GM23338 (cell line): ENCODE results near the gene MAST4. TPM values are rescaled to one million over a fixed set of nuclear protein-coding genes. Genes with fewer than 3 reads are reported as not detected.
"Not testable (repeated sequence)": the region's sequence is repeated elsewhere in the genome, so short reads cannot be mapped to it uniquely, and the experiment has no call there.

Experiments
- ATAC-seq: fragments of 200-7000 bp; cut with Tn5 transposase; 3 replicates; pipeline ENCODE4 v1.9.1; 2020
- DNase-seq: peaks from one replicate; pipeline ENCODE4 v3.0.0-alpha.2; 2015; ENCODE audit warnings: low spot score
- H2AFZ ChIP-seq: fragments of 200-600 bp; sonication (generic); 2 replicates; pipeline ENCODE4 v1.8.0; 2016; ENCODE audit warnings: antibody characterized with exemption, mild to moderate bottlenecking, moderate library complexity
- H3F3A ChIP-seq: fragments of 200-600 bp; sonication (generic); replicated peaks from 2 replicates; pipeline ENCODE4 v1.8.0; 2017; ENCODE audit warnings: antibody characterized with exemption, mixed run types, low read depth
- H3K27ac ChIP-seq: fragments of 200-600 bp; sonication (generic); 2 replicates; pipeline ENCODE4 v1.6.1; 2016; ENCODE audit warnings: low read depth
- H3K27me3 ChIP-seq: fragments of 200-600 bp; sonication (generic); 2 replicates; pipeline ENCODE4 v1.8.0; 2016; ENCODE audit warnings: mild to moderate bottlenecking, mixed run types, moderate library complexity; ENCODE audit not compliant: insufficient read depth
- H3K36me3 ChIP-seq: fragments of 200-600 bp; sonication (generic); 2 replicates; pipeline ENCODE4 v1.8.0; 2016; ENCODE audit warnings: mild to moderate bottlenecking; ENCODE audit not compliant: insufficient read depth
- H3K4me1 ChIP-seq: fragments of 200-600 bp; sonication (generic); 2 replicates; pipeline ENCODE4 v1.8.0; 2016; ENCODE audit warnings: mild to moderate bottlenecking, moderate library complexity; ENCODE audit not compliant: insufficient read depth
- H3K4me2 ChIP-seq: fragments of 200-600 bp; sonication (generic); 2 replicates; pipeline ENCODE4 v1.7.1; 2017; ENCODE audit warnings: mixed run types
- H3K4me3 ChIP-seq: fragments of 200-600 bp; sonication (generic); 2 replicates; pipeline ENCODE4 v1.6.1; 2016; ENCODE audit warnings: mixed run types
- H3K79me2 ChIP-seq: fragments of 200-600 bp; sonication (generic); replicated peaks from 2 replicates; pipeline ENCODE4 v1.8.0; 2017; ENCODE audit warnings: mild to moderate bottlenecking; ENCODE audit not compliant: insufficient read depth
- H3K9me2 ChIP-seq: fragments of 200-600 bp; sonication (generic); 2 replicates; pipeline ENCODE4 v1.8.0; 2017; ENCODE audit not compliant: insufficient read depth
- H4K20me1 ChIP-seq: fragments of 200-600 bp; sonication (generic); replicated peaks from 2 replicates; pipeline ENCODE4 v1.8.0; 2017; ENCODE audit warnings: mild to moderate bottlenecking; ENCODE audit not compliant: insufficient read depth
- H3K27ac Mint-ChIP-seq: 2 replicates; pipeline ENCODE4 v1.8.0; 2020; ENCODE audit warnings: inconsistent platforms, mild to moderate bottlenecking, moderate library complexity, mixed read lengths
- H3K27me3 Mint-ChIP-seq: 3 replicates; pipeline ENCODE4 v1.8.0; 2022; ENCODE audit warnings: low read depth, mild to moderate bottlenecking, moderate library complexity, mixed read lengths, inconsistent platforms; ENCODE audit not compliant: insufficient read depth, poor library complexity
- H3K36me3 Mint-ChIP-seq: 3 replicates; pipeline ENCODE4 v1.8.0; 2021; ENCODE audit warnings: low read depth, mild to moderate bottlenecking, inconsistent platforms, moderate library complexity, mixed read lengths
- H3K4me1 Mint-ChIP-seq: 3 replicates; pipeline ENCODE4 v1.8.0; 2020; ENCODE audit warnings: mild to moderate bottlenecking, inconsistent platforms, mixed read lengths
- H3K4me3 Mint-ChIP-seq: 3 replicates; pipeline ENCODE4 v1.8.0; 2021; ENCODE audit warnings: moderate library complexity, mild to moderate bottlenecking, inconsistent platforms, mixed read lengths
- H3K9me3 Mint-ChIP-seq: 3 replicates; pipeline ENCODE4 v1.8.0; 2020; ENCODE audit warnings: moderate library complexity, mild to moderate bottlenecking, inconsistent platforms, mixed read lengths
- CTCF ChIP-seq, 2 experiments: fragments of 200-600 bp in 1 of 2; sonication (generic) in 1 of 2; conservative IDR thresholded peaks; 2 replicates each; pipeline versions ENCODE4 v1.5.1 to v1.6.1; 2016 to 2017; ENCODE audit warnings: antibody characterized with exemption in 2 of 2, low read depth in 2 of 2, mild to moderate bottlenecking in 2 of 2, moderate library complexity in 1 of 2
- NANOG ChIP-seq: IDR thresholded peaks from 2 replicates; pipeline ENCODE4 v1.6.1; 2016; ENCODE audit warnings: antibody characterized with exemption, borderline replicate concordance
- ZNF114 ChIP-seq: fragments of 250-450 bp; sonication (Bioruptor Pico); IDR thresholded peaks from 2 replicates; pipeline ENCODE4 v1.5.0; 2020; ENCODE audit warnings: mild to moderate bottlenecking, moderate library complexity
- polyA plus RNA-seq: library from polyadenylated mRNA; unstranded; fragments of >200 nt; fragmentation: Nextera tagmentation; extraction: Ambion mirVana; gene quantifications from 2 replicates; pipeline ENCODE4 v1.2.1, GENCODE V29; 2016
- total RNA-seq: library from RNA; depleted of rRNA; stranded (reverse); fragments of >200 nt; shearing (Covaris generic); gene quantifications from 2 replicates; pipeline ENCODE4 v1.2.3, GENCODE V29; 2014
- TF ChIP-seq, protein P1 (sequence below): fragments of 250-450 bp; sonication (Bioruptor Pico); IDR thresholded peaks from 2 replicates; pipeline ENCODE4 v1.5.0; 2020; ENCODE audit warnings: mild to moderate bottlenecking, moderate library complexity
- TF ChIP-seq, protein P2 (sequence below): IDR thresholded peaks from 2 replicates; pipeline ENCODE4 v1.6.1; 2016; ENCODE audit warnings: antibody characterized with exemption

The MAST4 gene
- total and polyA plus RNA-seq, 2 experiments from 2014 or later = 3.6 to 8.5 TPM

DNA sequence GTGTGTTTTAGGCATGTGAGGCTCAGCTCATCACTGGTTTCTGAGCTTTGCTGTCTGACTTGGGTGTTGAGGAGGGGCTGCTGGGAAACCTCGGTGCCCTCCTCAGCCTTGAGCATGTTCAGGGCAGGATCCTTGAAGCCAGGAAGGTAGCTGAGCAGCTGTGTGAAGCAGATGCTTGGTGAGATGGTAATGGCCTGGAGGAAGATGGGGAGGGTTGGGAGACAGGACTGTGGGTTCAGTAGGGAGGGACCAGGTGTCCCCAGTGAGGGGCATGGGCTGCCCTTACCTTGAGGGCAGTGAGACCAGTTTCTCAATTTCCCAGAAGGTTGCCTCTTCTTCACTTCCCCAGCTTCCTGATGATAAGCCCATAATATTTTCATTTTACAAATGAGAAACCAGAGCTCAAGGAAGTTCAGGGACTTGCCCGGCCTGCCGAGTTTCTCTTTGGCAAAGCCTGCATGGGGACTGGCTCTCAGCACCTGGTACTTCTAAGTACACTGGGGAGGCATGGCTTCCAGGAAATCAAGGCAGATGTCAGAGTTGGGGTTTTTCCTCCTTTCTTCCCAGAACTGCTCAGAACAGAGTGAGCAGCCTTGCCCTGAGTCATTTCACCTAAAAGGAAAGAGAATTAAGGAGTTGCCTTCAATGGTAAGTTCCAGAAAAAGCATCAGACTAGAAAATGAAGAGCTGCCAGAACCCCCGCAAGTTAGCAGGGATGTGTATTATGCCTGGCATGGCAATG is 225.7 kb downstream of the MAST4 start (continued):
- TF ChIP-seq, protein P1, sequence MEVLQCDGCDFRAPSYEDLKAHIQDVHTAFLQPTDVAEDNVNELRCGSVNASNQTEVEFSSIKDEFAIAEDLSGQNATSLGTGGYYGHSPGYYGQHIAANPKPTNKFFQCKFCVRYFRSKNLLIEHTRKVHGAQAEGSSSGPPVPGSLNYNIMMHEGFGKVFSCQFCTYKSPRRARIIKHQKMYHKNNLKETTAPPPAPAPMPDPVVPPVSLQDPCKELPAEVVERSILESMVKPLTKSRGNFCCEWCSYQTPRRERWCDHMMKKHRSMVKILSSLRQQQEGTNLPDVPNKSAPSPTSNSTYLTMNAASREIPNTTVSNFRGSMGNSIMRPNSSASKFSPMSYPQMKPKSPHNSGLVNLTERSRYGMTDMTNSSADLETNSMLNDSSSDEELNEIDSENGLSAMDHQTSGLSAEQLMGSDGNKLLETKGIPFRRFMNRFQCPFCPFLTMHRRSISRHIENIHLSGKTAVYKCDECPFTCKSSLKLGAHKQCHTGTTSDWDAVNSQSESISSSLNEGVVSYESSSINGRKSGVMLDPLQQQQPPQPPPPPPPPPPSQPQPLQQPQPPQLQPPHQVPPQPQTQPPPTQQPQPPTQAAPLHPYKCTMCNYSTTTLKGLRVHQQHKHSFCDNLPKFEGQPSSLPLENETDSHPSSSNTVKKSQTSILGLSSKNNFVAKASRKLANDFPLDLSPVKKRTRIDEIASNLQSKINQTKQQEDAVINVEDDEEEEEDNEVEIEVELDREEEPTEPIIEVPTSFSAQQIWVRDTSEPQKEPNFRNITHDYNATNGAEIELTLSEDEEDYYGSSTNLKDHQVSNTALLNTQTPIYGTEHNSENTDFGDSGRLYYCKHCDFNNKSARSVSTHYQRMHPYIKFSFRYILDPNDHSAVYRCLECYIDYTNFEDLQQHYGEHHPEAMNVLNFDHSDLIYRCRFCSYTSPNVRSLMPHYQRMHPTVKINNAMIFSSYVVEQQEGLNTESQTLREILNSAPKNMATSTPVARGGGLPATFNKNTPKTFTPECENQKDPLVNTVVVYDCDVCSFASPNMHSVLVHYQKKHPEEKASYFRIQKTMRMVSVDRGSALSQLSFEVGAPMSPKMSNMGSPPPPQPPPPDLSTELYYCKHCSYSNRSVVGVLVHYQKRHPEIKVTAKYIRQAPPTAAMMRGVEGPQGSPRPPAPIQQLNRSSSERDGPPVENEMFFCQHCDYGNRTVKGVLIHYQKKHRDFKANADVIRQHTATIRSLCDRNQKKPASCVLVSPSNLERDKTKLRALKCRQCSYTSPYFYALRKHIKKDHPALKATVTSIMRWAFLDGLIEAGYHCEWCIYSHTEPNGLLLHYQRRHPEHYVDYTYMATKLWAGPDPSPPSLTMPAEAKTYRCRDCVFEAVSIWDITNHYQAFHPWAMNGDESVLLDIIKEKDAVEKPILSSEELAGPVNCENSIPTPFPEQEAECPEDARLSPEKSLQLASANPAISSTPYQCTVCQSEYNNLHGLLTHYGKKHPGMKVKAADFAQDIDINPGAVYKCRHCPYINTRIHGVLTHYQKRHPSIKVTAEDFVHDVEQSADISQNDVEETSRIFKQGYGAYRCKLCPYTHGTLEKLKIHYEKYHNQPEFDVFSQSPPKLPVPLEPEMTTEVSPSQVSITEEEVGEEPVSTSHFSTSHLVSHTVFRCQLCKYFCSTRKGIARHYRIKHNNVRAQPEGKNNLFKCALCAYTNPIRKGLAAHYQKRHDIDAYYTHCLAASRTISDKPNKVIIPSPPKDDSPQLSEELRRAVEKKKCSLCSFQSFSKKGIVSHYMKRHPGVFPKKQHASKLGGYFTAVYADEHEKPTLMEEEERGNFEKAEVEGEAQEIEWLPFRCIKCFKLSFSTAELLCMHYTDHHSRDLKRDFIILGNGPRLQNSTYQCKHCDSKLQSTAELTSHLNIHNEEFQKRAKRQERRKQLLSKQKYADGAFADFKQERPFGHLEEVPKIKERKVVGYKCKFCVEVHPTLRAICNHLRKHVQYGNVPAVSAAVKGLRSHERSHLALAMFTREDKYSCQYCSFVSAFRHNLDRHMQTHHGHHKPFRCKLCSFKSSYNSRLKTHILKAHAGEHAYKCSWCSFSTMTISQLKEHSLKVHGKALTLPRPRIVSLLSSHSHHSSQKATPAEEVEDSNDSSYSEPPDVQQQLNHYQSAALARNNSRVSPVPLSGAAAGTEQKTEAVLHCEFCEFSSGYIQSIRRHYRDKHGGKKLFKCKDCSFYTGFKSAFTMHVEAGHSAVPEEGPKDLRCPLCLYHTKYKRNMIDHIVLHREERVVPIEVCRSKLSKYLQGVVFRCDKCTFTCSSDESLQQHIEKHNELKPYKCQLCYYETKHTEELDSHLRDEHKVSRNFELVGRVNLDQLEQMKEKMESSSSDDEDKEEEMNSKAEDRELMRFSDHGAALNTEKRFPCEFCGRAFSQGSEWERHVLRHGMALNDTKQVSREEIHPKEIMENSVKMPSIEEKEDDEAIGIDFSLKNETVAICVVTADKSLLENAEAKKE = no peak
- TF ChIP-seq, protein P2, sequence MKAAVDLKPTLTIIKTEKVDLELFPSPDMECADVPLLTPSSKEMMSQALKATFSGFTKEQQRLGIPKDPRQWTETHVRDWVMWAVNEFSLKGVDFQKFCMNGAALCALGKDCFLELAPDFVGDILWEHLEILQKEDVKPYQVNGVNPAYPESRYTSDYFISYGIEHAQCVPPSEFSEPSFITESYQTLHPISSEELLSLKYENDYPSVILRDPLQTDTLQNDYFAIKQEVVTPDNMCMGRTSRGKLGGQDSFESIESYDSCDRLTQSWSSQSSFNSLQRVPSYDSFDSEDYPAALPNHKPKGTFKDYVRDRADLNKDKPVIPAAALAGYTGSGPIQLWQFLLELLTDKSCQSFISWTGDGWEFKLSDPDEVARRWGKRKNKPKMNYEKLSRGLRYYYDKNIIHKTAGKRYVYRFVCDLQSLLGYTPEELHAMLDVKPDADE = no peak
- TF ChIP-seq NANOG (no peak), CTCF (conservative IDR thresholded peaks at IDR 0.05; ENCODE audit: low read depth in 2 of 2) (no peak), ZNF114 (CRISPR knock-in tag) (no peak)

GRCh38 chr5:66822906-66823305 is 226.7 kb downstream of the MAST4 start:
- H3K27ac ChIP-seq, H2AFZ ChIP-seq, H3K36me3 ChIP-seq, H3K27ac Mint-ChIP-seq, H3F3A ChIP-seq, H3K9me3 Mint-ChIP-seq, H3K79me2 ChIP-seq, H3K27me3 Mint-ChIP-seq, H3K27me3 ChIP-seq, H3K4me3 Mint-ChIP-seq, DNase-seq, H3K4me3 ChIP-seq, H4K20me1 ChIP-seq, H3K9me2 ChIP-seq, H3K36me3 Mint-ChIP-seq, H3K4me2 ChIP-seq, ATAC-seq: not testable (repeated sequence)
- peaks cover 17% of the 10 kb centered on the region for H3K4me1 Mint-ChIP-seq
- peaks cover 20% of the 10 kb centered on the region for H3K4me1 ChIP-seq
